CD4-positive, alpha-beta T cell (primary cell): ENCODE measurements around the gene GBP3. TPM values are rescaled to one million over a fixed set of nuclear protein-coding genes. Genes with fewer than 3 reads are reported as not detected.

ENCODE experiments used
- ATAC-seq: fragments of 200-7000 bp; cut with Tn5 transposase; one replicate; pipeline ENCODE4 v1.10.0; 2022; ENCODE audit warnings: mild to moderate bottlenecking; ENCODE audit not compliant: poor library complexity
- CTCF ChIA-PET: fragments of 350-600 bp; sonication (Branson Sonifier 250); formaldehyde crosslinking; loops from one replicate; lab custom pipeline; 2021; ENCODE audit warnings: antibody characterized with exemption, inconsistent platforms; lab: Charles Lee
- POLR2A ChIA-PET: fragments of 350-600 bp; sonication (Branson Sonifier 250); formaldehyde crosslinking; loops from one replicate; lab custom pipeline; 2021; ENCODE audit warnings: antibody characterized with exemption, inconsistent platforms; lab: Charles Lee
- DNase-seq, 14 experiments: peaks; one replicate each; pipeline ENCODE4 v3.0.0-alpha.2; 2013 to 2020; ENCODE audit warnings: mixed read lengths in 2 of 14
- H3K27ac ChIP-seq, 2 donors: one replicate each; pipeline versions ENCODE4 v1.5.1 to v1.7.0; 2013; ENCODE audit warnings: low read length in 2 of 2, low read depth in 1 of 2, mild to moderate bottlenecking in 1 of 2
- H3K27me3 ChIP-seq, 2 experiments: 1 replicate in 1 of 2; 2 replicates in 1 of 2; pipeline versions ENCODE4 v1.6.1 to v1.7.0; 2013; ENCODE audit warnings: low read length in 2 of 2, control low read depth in 1 of 2, mild to moderate bottlenecking in 1 of 2, moderate library complexity in 1 of 2; ENCODE audit not compliant: insufficient read depth in 2 of 2, control insufficient read depth in 1 of 2
- H3K36me3 ChIP-seq: one replicate; pipeline ENCODE4 v1.6.1; 2013; ENCODE audit warnings: low read length, control low read depth; ENCODE audit not compliant: insufficient read depth
- H3K4me1 ChIP-seq: one replicate; pipeline ENCODE4 v1.6.1; 2013; ENCODE audit warnings: low read length, control low read depth; ENCODE audit not compliant: insufficient read depth
- H3K4me3 ChIP-seq: one replicate; pipeline ENCODE4 v1.5.1; 2013; ENCODE audit warnings: mild to moderate bottlenecking, low read length, moderate library complexity
- H3K9me3 ChIP-seq, 2 experiments: 1 replicate in 1 of 2; 2 replicates in 1 of 2; pipeline versions ENCODE4 v1.6.1 to v1.7.0; 2013; ENCODE audit warnings: low read length in 2 of 2, mild to moderate bottlenecking in 2 of 2, control low read depth in 1 of 2, moderate library complexity in 1 of 2; ENCODE audit not compliant: control insufficient read depth in 1 of 2, insufficient read depth in 1 of 2
- H3K27ac Mint-ChIP-seq: one replicate; pipeline ENCODE4 v1.8.0; 2020; ENCODE audit warnings: mixed read lengths
- H3K27me3 Mint-ChIP-seq: one replicate; pipeline ENCODE4 v1.8.0; 2021; ENCODE audit warnings: mixed read lengths
- H3K36me3 Mint-ChIP-seq: one replicate; pipeline ENCODE4 v1.8.0; 2021; ENCODE audit warnings: low read depth, mixed read lengths
- H3K4me1 Mint-ChIP-seq: one replicate; pipeline ENCODE4 v1.8.0; 2021; ENCODE audit warnings: low read depth, mixed read lengths
- H3K4me3 Mint-ChIP-seq: one replicate; pipeline ENCODE4 v1.8.0; 2020; ENCODE audit warnings: mild to moderate bottlenecking, mixed read lengths
- H3K9me3 Mint-ChIP-seq: one replicate; pipeline ENCODE4 v1.8.0; 2020; ENCODE audit warnings: mixed read lengths
- intact Hi-C, 2 experiments: fragments of 100-400 bp; cut with DNase I in 1 of 2; cut with micrococcal nuclease in 1 of 2; formaldehyde crosslinking; loops; one replicate each; pipeline versions ENCODE4 v1.15.1 to v1.9.0; 2023 to 2025; cut with DNase I, micrococcal nuclease
- total RNA-seq, 174 experiments: library from RNA in 2 of 174; stranded (reverse) in 2 of 174; gene quantifications; one replicate each; pipeline ENCODE4 v1.2.3 and lab custom pipeline; 2021 to 2026
- TF ChIP-seq, protein P1 (sequence below): fragments of 200-600 bp; IDR thresholded peaks from one replicate; pipeline ENCODE4 v1.8.0; 2022; ENCODE audit warnings: antibody characterized with exemption, mild to moderate bottlenecking

Gene GBP3
- total RNA-seq, 2 experiments from 2014 or later = 17.5 to 20.7 TPM

DNA sequence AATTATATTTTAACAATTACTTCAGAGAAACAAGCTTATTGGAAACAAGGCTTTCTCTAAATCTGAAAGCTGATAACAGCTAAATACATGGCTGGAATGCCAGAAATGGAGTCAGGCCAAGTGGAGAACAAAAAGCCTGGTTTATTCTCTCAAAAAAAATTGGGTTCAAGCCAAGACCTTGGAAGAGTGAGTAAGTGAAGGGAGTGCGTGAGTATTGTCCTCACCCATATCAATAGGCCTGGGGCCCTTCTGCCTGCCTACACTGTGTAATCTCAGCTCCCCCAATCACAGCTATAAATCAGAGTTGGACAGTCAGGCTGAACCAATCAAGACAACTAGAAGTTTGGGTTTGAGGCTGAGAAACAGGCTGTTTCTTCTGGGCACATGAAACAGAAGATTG lies 37.6 kb downstream of the GBP3 start:
- Histone ChIP-seq H3K36me3 (peaks cover 20% of the 10 kb centered on the region), H3K4me3 (no peak overlapping the region), H3K4me1 (peaks cover 17% of the 10 kb centered on the region), H3K27ac (peak overlapping the region in 1 of 2 donors; percentile 4), H3K9me3 (no peaks in the 10 kb centered on the region), H3K27me3 (no peaks in the 10 kb centered on the region)
- Mint-ChIP-seq H3K9me3 (no peaks in the 10 kb centered on the region), H3K36me3 (peaks cover 59% of the 10 kb centered on the region), H3K27me3 (no peaks in the 10 kb centered on the region), H3K4me3 (no peak overlapping the region), H3K27ac (peak overlapping the region; percentile 64), H3K4me1 (peaks cover 72% of the 10 kb centered on the region)
- DNase-seq = no peak
- TF ChIP-seq, protein P1, sequence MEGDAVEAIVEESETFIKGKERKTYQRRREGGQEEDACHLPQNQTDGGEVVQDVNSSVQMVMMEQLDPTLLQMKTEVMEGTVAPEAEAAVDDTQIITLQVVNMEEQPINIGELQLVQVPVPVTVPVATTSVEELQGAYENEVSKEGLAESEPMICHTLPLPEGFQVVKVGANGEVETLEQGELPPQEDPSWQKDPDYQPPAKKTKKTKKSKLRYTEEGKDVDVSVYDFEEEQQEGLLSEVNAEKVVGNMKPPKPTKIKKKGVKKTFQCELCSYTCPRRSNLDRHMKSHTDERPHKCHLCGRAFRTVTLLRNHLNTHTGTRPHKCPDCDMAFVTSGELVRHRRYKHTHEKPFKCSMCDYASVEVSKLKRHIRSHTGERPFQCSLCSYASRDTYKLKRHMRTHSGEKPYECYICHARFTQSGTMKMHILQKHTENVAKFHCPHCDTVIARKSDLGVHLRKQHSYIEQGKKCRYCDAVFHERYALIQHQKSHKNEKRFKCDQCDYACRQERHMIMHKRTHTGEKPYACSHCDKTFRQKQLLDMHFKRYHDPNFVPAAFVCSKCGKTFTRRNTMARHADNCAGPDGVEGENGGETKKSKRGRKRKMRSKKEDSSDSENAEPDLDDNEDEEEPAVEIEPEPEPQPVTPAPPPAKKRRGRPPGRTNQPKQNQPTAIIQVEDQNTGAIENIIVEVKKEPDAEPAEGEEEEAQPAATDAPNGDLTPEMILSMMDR = no peak
- ChIA-PET CTCF (interaction anchor here (0.6 to 2.6 kb wide), 8 partner anchors 10 to 471 kb away, joined by 3 to 13 read pairs (median 8); no protein-coding TSS in a partner anchor), POLR2A (interaction anchor here (0.8 to 1.5 kb wide), 3 partner anchors 37 to 626 kb away, joined by 3 to 6 read pairs (median 4); partner anchors contain the start of gene GBP2)
- ATAC-seq = no peak
- intact Hi-C loops = loop anchor here in 1 of 2 experiments (2.0 to 5.0 kb wide), 2 partner anchors 287 to 470 kb away; partner anchors contain the start of gene GBP5

DNA sequence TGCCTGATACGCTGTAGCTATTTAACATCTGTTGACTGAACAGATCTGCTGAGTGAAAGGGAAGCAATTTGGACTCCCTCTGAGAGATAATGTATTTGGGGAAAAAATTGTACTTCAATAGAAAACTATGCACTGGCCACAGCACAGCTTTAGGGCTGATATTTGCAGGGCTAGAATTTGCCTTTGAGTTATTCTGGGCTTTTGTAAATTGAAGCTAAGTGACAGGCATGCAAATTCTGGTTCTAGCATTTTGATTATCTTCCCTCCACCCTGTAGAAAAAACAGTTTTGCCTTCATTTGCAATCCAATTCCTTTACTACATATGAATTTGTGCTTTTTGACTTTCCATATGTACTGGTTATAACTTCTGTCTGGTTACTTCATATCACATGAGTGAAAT lies 38.1 kb downstream of the GBP3 start:
- Mint-ChIP-seq H3K4me3 (peak overlapping the region; percentile 2), H3K27me3 (no peaks in the 10 kb centered on the region), H3K9me3 (no peaks in the 10 kb centered on the region), H3K36me3 (peaks cover 63% of the 10 kb centered on the region), H3K4me1 (peaks cover 72% of the 10 kb centered on the region), H3K27ac (peak overlapping the region; percentile 64)
- intact Hi-C loops = loop anchor here in 1 of 2 experiments (2.0 kb wide), 1 partner anchor 470 kb away; no protein-coding TSS in a partner anchor
- Histone ChIP-seq H3K9me3 (no peaks in the 10 kb centered on the region), H3K4me1 (peaks cover 14% of the 10 kb centered on the region), H3K27ac (no peak overlapping the region), H3K27me3 (no peaks in the 10 kb centered on the region), H3K4me3 (no peak overlapping the region), H3K36me3 (peaks cover 23% of the 10 kb centered on the region)
- ATAC-seq = no peak
- TF ChIP-seq, protein P1 = no peak
- POLR2A ChIA-PET = interaction anchor here (0.7 to 2.0 kb wide), 6 partner anchors 38 to 626 kb away, joined by 3 to 8 read pairs (median 4); partner anchors contain the start of genes GBP1, GBP2 and GBP3
- CTCF ChIA-PET = interaction anchor here (0.6 to 2.6 kb wide), 14 partner anchors 10 to 544 kb away, joined by 3 to 13 read pairs (median 5); partner anchors contain the start of gene GBP1
- no peak for DNase-seq

DNA sequence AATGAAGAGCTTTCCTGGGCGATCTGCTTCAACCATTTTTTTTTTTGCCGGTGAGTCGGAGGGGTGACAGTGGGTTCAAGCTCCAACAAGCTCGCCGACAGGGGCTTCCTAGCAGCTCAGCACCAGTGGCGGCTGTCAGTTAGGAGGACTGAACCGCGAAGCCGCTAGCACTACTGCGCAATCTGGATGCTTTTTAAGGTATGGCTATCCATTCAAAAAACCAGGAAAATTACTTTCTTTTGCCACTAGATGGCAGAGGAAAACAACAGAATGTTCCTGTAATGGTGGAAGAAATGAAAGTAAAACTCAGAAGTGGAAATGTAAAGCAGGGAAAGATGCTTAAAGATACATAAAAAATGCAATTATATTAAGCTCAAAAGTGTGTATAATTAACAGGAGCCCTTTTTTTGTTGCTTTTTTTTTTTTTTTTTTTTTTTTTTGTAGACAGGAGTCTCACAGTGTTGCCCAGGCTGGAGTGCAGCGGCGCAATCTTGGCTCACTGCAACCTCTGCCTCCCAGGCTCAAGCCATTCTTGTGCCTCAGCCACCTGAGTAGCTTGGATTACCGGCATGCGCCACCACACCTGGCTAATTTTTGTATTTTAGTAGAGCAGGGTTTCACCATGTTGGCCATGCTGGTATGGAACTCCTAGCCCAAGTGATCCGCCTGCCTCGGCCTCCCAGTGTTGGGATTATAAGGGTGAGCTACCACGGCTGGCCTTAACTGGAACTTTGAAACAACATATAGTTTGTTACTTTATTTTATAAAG lies 38.7 kb downstream of the GBP3 start:
- CTCF ChIA-PET = interaction anchor here (0.6 to 2.6 kb wide), 16 partner anchors 10 to 850 kb away, joined by 3 to 13 read pairs (median 4); partner anchors contain the start of gene GBP1
- DNase-seq = peak in 6 of 14 experiments; percentile 23 to 82 (median 60)
- Mint-ChIP-seq H3K9me3 (no peaks in the 10 kb centered on the region), H3K27ac (peak overlapping the region; percentile 48), H3K4me3 (peak overlapping the region; percentile 8), H3K36me3 (peaks cover 64% of the 10 kb centered on the region), H3K27me3 (no peaks in the 10 kb centered on the region), H3K4me1 (peaks cover 72% of the 10 kb centered on the region)
- POLR2A ChIA-PET = interaction anchor here (0.6 to 2.0 kb wide), 8 partner anchors 18 to 627 kb away, joined by 3 to 8 read pairs (median 3); partner anchors contain the start of genes GBP1 and GBP3
- intact Hi-C loops = loop anchor here in 1 of 2 experiments (2.0 kb wide), 1 partner anchor 471 kb away; no protein-coding TSS in a partner anchor
- peak; percentile 88 for ATAC-seq
- H3K4me3 ChIP-seq = peak overlapping the region; percentile 9
- H3K27me3 ChIP-seq = no peaks in the 10 kb centered on the region
- TF ChIP-seq, protein P1 = peak; percentile 81
- peaks cover 12% of the 10 kb centered on the region for H3K4me1 ChIP-seq
- no peak overlapping the region for H3K27ac ChIP-seq
- H3K9me3 ChIP-seq = no peaks in the 10 kb centered on the region
- H3K36me3 ChIP-seq = peaks cover 25% of the 10 kb centered on the region
